K562 (cell line): ENCODE data around the gene STX12. TPM values are rescaled to one million over a fixed set of nuclear protein-coding genes. Genes with fewer than 3 reads are reported as not detected.

Experiments used
- DACH1 ChIP-seq: fragments of 450-650 bp; IDR thresholded peaks from 2 replicates; pipeline ENCODE4 v1.6.1; 2018; ENCODE audit not compliant: partially characterized antibody
- ETS2 ChIP-seq: IDR thresholded peaks from 2 replicates; pipeline ENCODE4 v1.6.1; 2016; ENCODE audit warnings: borderline replicate concordance, missing genetic modification characterization, mild to moderate bottlenecking, moderate library complexity, missing compliant biosample characterization; ENCODE audit not compliant: poor library complexity, severe bottlenecking
- LEF1 ChIP-seq: fragments of 450-650 bp; IDR thresholded peaks from 2 replicates; pipeline ENCODE4 v1.6.1; 2016; ENCODE audit warnings: mild to moderate bottlenecking
- YY1 ChIP-seq, 3 experiments: IDR thresholded peaks; 2 replicates each; pipeline ENCODE4 v1.6.1; 2011; ENCODE audit warnings: low read length in 2 of 3, mild to moderate bottlenecking in 2 of 3, moderate library complexity in 2 of 3, borderline replicate concordance in 1 of 3, control low read depth in 1 of 3, low read depth in 1 of 3; ENCODE audit not compliant: insufficient read depth in 3 of 3, insufficient replicate concordance in 2 of 3, control insufficient read depth in 1 of 3, insufficient read length in 1 of 3; ENCODE audit errors: extremely low read depth in 1 of 3
- ZBED1 ChIP-seq: IDR thresholded peaks from 2 replicates; pipeline ENCODE4 v1.6.1; 2014
- ZNF408 ChIP-seq: fragments of 250-450 bp; sonication (Bioruptor Pico); IDR thresholded peaks from 2 replicates; pipeline ENCODE4 v1.4.0; 2020; ENCODE audit warnings: low read depth, mild to moderate bottlenecking, moderate library complexity
- polyA plus RNA-seq, 8 experiments: library from polyadenylated mRNA; depleted of rRNA in 4 of 8; stranded (reverse) in 5 of 8; unstranded in 3 of 8; fragments of >200 nt; fragmentation: Nextera tagmentation in 2 of 8; fragmentation: Illumina TruSeq in 1 of 8; extraction: Ambion mirVana in 2 of 8; extraction: Trizol in 1 of 8; gene quantifications; 2 replicates each; pipeline versions ENCODE4 v1.2.1 to v1.2.3, GENCODE V29; 2011 to 2014; ENCODE audit warnings: inconsistent platforms in 1 of 8, missing spikeins in 1 of 8
- total RNA-seq, 7 experiments: library from RNA; depleted of rRNA in 6 of 7; stranded (reverse); fragments of >200 nt in 6 of 7; fragmentation: Illumina TruSeq in 2 of 7; extraction: Trizol in 2 of 7; gene quantifications; 2 replicates each; pipeline versions ENCODE4 v1.2.1 to v1.2.3, GENCODE V29; 2011 to 2021; ENCODE audit warnings: low replicate concordance in 1 of 7
- TF ChIP-seq, protein P1 (sequence below): sonication (generic); formaldehyde crosslinking; IDR thresholded peaks from 2 replicates; pipeline ENCODE4 v1.8.1; 2023; ENCODE audit warnings: mild to moderate bottlenecking, missing genetic modification reagents
- TF ChIP-seq, protein P2 (sequence below): fragments of 450-650 bp; IDR thresholded peaks from 2 replicates; pipeline ENCODE4 v1.6.1; 2016; ENCODE audit warnings: missing biosample characterization, missing genetic modification characterization
- TF ChIP-seq, protein P3 (sequence below): fragments of 200-800 bp; sonication (Bioruptor generic); IDR thresholded peaks from 2 replicates; pipeline ENCODE4 v1.6.1; 2017; ENCODE audit warnings: missing genetic modification characterization, missing compliant biosample characterization
- TF ChIP-seq, protein P4 (sequence below), 2 experiments: fragments of 200-800 bp in 1 of 2; sonication (Bioruptor generic) in 1 of 2; sonication (generic) in 1 of 2; formaldehyde crosslinking in 1 of 2; IDR thresholded peaks in 1 of 2; conservative IDR thresholded peaks in 1 of 2; 2 replicates each; pipeline versions ENCODE4 v1.5.0 to v1.6.1; 2016 to 2020; ENCODE audit warnings: missing compliant biosample characterization in 1 of 2, missing genetic modification characterization in 1 of 2, missing genetic modification reagents in 1 of 2

Gene STX12
- total and polyA plus RNA-seq, 9 of the 15 experiments (the other 6 are each of a cell fraction or from before 2014, with no cell fraction given): 16.9 to 31.3 (median 25.7) TPM

DNA sequence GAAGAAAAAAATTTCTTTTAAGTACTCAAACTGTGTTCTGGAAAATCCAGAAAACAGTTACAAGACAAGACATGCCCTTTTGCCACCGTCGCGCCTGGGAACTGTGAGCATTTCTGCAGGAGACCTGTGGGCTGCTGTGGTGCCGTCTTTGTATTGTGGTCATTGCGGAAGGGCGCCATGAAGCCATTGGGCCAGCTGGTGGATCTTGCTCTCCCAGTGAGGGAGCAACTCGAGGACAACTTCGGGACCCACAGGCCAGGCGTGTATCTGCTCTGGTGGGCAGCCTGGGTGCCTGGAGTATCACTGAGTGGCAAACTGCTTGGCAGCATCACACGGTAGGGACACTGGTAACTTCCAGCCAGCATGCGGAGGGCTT lies 95.5 kb downstream of the STX12 start (continued):
- TF ChIP-seq DACH1 (peak; percentile 13), ZNF408 (CRISPR knock-in tag) (no peak), LEF1 (no peak), YY1 (IDR thresholded peaks at IDR 0.05; ENCODE audit: borderline replicate concordance in 1 of 3, control insufficient read depth in 1 of 3, extremely low read depth in 1 of 3, insufficient read depth in 3 of 3, insufficient read length in 1 of 3, insufficient replicate concordance in 2 of 3, low read depth in 1 of 3, low read length in 2 of 3) (peak in 1 of 3 experiments; percentile 22), ETS2 (tag) (no peak), ZBED1 (no peak)
- TF ChIP-seq, protein P1, sequence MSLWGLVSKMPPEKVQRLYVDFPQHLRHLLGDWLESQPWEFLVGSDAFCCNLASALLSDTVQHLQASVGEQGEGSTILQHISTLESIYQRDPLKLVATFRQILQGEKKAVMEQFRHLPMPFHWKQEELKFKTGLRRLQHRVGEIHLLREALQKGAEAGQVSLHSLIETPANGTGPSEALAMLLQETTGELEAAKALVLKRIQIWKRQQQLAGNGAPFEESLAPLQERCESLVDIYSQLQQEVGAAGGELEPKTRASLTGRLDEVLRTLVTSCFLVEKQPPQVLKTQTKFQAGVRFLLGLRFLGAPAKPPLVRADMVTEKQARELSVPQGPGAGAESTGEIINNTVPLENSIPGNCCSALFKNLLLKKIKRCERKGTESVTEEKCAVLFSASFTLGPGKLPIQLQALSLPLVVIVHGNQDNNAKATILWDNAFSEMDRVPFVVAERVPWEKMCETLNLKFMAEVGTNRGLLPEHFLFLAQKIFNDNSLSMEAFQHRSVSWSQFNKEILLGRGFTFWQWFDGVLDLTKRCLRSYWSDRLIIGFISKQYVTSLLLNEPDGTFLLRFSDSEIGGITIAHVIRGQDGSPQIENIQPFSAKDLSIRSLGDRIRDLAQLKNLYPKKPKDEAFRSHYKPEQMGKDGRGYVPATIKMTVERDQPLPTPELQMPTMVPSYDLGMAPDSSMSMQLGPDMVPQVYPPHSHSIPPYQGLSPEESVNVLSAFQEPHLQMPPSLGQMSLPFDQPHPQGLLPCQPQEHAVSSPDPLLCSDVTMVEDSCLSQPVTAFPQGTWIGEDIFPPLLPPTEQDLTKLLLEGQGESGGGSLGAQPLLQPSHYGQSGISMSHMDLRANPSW (CRISPR knock-in tag): 0 out of 2 replicates have a peak, but pooled peaks have one; percentile 63
- TF ChIP-seq, protein P2, sequence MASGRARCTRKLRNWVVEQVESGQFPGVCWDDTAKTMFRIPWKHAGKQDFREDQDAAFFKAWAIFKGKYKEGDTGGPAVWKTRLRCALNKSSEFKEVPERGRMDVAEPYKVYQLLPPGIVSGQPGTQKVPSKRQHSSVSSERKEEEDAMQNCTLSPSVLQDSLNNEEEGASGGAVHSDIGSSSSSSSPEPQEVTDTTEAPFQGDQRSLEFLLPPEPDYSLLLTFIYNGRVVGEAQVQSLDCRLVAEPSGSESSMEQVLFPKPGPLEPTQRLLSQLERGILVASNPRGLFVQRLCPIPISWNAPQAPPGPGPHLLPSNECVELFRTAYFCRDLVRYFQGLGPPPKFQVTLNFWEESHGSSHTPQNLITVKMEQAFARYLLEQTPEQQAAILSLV: 0 out of 2 replicates have a peak, but pooled peaks have one; percentile 31
- TF ChIP-seq, protein P3, sequence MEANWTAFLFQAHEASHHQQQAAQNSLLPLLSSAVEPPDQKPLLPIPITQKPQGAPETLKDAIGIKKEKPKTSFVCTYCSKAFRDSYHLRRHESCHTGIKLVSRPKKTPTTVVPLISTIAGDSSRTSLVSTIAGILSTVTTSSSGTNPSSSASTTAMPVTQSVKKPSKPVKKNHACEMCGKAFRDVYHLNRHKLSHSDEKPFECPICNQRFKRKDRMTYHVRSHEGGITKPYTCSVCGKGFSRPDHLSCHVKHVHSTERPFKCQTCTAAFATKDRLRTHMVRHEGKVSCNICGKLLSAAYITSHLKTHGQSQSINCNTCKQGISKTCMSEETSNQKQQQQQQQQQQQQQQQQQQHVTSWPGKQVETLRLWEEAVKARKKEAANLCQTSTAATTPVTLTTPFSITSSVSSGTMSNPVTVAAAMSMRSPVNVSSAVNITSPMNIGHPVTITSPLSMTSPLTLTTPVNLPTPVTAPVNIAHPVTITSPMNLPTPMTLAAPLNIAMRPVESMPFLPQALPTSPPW (CRISPR knock-in tag): 0 out of 2 replicates have a peak, but pooled peaks have one; percentile 4
- TF ChIP-seq, protein P4, sequence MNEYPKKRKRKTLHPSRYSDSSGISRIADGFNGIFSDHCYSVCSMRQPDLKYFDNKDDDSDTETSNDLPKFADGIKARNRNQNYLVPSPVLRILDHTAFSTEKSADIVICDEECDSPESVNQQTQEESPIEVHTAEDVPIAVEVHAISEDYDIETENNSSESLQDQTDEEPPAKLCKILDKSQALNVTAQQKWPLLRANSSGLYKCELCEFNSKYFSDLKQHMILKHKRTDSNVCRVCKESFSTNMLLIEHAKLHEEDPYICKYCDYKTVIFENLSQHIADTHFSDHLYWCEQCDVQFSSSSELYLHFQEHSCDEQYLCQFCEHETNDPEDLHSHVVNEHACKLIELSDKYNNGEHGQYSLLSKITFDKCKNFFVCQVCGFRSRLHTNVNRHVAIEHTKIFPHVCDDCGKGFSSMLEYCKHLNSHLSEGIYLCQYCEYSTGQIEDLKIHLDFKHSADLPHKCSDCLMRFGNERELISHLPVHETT (CRISPR knock-in tag; conservative IDR thresholded peaks at IDR 0.05 in 1 of 2, IDR thresholded peaks at IDR 0.05 in 1 of 2): 0 out of 4 replicates have a peak, but pooled peaks of 1 of the 2 experiments have one; percentile 16
